GM19372 (cell line): ENCODE measurements around the gene TSHZ2.
"Not testable (repeated sequence)": the region's sequence is repeated elsewhere in the genome, so short reads cannot be mapped to it uniquely, and the experiment has no call there.

Source experiments
- ATAC-seq: cut with Tn5 transposase; IDR thresholded peaks from one replicate; pipeline ENCODE4 v1.9.1; 2021; ENCODE audit warnings: mild to moderate bottlenecking, low read depth, moderate library complexity; ENCODE audit not compliant: unreplicated experiment

The TSHZ2 gene

DNA sequence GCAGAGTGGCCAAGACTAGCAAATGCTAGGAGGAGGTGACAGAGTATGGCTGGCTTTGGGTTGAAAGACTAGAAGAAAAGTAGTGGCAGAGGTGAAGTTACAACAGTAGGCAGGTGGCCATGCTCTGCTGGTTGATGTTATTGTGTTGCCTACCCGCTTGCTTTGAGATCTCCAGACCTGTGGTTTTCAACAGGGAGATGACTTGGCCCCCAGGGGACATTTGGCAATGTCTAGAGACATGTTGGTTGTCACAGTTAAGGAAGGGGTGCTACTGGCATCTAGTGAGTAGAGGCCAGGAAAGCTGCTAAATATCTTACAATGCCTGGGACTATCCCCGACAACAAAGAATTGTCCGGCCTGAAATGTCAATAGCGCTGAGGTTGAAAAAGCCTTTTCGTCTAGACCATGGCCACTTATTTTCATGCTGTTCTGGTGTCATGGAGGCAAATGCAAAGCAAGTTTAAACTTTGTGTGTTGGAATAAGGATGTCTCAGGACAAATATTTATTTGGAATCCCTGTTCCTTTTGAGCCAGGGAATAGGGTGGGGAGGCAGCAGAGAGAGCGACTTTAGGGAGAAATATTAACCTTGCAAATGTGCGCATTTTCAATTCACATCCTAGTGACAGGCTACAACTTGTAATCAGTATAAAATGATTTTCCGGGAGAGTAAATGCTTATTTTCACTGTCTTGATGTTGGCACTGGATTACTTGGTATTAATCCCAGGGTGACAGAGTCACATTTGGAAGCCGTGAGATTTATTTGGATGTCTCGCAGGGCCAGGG, 417.6 kb downstream of the TSHZ2 start:
- ATAC-seq, result no peak

DNA sequence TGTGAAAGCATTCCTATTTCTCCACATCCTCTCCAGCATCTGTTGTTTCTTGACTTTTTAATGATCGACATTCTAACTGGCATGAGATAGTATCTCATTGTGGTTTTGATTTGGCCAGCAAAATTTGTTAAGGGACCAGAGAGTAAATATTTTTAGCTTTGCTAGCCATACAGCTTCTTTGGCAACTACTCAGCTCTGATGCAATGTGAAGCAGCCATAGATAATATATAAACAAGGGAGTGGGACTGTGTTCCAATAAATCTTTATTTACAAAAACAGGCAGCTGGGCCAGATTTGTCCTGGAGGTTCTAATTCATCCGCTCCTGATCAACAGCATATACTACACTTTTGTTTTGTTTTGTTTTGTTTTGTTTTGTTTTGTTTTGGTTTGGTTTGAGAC, 418.6 kb downstream of the TSHZ2 start:
- ATAC-seq, result no peak

DNA sequence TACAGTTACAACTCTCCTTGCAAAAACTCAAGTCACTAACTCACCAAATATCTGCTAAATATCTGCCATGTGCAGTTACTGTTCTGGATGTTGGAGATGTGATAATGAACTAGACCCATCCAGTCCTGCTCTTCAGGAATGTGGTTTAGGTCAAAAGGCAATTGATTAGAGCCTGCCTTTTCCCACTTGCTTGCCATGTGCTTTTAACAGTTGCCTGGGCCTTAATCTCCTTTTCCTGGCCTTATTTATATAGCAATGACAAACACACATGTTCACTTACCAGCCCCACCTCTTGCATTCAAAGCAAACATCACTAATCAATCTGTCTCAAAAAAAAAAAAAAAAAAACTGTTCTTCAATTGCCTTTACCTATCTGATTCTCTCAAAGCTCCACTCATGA, 422.3 kb downstream of the TSHZ2 start:
- no peak for ATAC-seq

DNA sequence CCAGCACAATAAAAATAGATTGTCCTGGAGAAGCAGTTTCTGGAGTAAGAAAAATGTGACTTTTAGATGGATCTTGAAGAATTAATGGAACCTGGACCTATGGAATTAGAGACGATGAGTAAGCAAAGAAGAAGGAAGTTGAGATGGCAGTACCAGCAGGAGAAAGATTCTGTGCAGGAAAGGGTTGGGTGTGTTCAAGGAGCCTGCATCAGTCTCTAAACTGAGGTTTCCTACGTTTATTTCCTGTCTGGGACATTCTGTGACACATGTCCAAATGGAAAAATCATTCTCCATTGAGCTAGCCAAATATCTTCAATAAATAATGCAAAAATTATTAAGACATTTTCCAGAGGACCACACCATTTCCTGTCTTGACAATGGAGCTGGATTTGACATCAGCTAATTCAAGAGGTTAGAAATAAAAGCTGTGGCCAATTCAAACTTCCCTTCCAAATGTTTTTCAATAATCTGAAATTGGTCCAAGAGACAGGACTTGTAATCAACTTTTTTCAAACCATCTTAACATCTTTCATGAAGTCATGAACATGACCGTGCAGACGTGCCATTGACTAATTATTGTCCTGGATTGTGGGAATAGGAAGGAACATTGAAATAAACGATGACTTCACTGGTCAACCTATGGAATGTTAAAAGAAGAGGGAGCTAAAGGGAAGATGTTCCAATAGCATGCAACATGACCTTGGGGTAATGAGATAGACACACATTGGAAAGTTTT, 423.2 kb downstream of the TSHZ2 start:
- no peak for ATAC-seq

GRCh38 chr20:53399083-53399482, 426.9 kb downstream of the TSHZ2 start:
- ATAC-seq, result no peak

DNA sequence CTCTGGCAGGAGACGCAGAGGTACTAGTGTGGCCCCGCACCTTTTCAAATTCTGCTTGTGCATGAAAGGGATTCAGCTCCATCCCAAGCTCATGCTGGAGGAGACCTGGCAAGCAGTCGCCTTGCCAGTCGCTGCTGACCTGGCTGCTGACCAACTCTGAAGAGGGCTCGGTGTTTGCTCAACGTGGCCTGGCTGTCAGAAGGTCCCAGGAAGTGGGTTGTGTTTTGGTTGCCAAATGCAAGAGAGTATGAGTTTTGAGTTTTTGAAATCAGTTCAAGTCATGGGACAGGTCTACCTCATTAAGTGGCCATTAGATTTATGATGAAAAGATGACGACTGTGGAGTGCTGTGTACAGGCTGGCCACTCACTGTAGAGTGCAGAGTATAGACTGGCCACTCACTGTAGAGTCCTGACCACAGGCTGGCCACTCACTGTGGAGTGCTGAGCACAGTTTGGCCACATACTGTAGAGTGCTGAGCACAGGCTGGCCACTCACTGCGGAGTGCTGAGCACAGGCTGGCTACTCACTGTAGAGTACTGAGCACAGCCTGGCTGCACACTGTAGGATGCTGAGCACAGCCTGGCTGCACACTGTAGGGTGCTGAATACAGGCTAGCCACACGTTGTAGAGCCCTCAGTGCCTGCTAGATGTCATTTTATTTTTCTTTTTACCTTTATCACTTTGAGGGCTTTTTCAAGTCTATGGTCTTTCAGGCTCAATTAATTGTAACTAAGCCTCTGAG, 427.6 kb downstream of the TSHZ2 start:
- ATAC-seq, result no peak

DNA sequence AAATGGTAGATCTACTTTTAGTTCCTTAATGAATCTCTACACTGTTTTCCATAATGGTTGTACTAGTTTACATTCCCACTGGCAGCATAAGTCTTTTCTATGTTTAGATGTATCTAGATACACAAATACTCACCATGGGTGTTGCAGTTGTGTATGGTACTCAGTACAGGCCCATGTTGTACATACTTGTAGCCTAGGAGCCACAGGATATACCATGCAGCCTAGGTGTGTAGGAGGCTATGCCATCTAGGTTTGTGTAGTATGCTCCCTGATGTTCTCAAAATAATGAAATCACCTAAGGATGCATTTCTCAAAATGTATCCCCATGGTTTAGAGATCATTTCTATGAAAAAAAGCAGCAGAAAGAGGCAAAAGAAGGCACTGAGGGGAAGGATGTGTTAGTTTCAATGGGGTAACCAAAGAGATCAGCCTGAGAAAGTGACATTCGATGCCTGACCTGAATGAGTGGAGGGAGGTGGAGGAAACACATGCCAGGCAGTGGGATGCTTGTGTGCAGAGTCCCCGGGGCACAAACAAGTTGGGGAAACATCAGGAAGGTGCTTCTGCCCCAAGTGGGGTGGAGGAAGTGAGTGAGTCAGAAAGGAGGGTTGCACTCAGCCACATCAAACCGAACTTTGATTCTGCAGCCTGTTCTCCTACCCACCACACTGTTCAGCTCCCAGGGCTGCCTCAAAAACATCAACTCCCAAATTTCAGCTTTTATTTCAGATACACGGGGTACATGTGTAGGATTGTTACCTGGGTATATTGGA, 430.3 kb downstream of the TSHZ2 start:
- no peak for ATAC-seq

- no peak for ATAC-seq
These were observed 430.9 kb downstream of the TSHZ2 start for GRCh38 chr20:53403029-53403428.

- no peak for ATAC-seq
These were observed 433.0 kb downstream of the TSHZ2 start for GRCh38 chr20:53405139-53405538.

GRCh38 chr20:53406580-53406979, 434.4 kb downstream of the TSHZ2 start:
- ATAC-seq, result no peak

GRCh38 chr20:53408691-53409446, 436.7 kb downstream of the TSHZ2 start:
- no peak for ATAC-seq

GRCh38 chr20:53409447-53409717, 437.2 kb downstream of the TSHZ2 start:
- ATAC-seq, result no peak

- no peak for ATAC-seq
These were observed 439.0 kb downstream of the TSHZ2 start for GRCh38 chr20:53411129-53411528.

GRCh38 chr20:53411891-53412290, 439.7 kb downstream of the TSHZ2 start:
- no peak for ATAC-seq

GRCh38 chr20:53412577-53413185, 440.5 kb downstream of the TSHZ2 start:
- no peak for ATAC-seq

GRCh38 chr20:53413186-53413631, 441.1 kb downstream of the TSHZ2 start:
- peak; percentile 97 for ATAC-seq

GRCh38 chr20:53413845-53414244, 441.7 kb downstream of the TSHZ2 start:
- not testable (repeated sequence) for ATAC-seq

DNA sequence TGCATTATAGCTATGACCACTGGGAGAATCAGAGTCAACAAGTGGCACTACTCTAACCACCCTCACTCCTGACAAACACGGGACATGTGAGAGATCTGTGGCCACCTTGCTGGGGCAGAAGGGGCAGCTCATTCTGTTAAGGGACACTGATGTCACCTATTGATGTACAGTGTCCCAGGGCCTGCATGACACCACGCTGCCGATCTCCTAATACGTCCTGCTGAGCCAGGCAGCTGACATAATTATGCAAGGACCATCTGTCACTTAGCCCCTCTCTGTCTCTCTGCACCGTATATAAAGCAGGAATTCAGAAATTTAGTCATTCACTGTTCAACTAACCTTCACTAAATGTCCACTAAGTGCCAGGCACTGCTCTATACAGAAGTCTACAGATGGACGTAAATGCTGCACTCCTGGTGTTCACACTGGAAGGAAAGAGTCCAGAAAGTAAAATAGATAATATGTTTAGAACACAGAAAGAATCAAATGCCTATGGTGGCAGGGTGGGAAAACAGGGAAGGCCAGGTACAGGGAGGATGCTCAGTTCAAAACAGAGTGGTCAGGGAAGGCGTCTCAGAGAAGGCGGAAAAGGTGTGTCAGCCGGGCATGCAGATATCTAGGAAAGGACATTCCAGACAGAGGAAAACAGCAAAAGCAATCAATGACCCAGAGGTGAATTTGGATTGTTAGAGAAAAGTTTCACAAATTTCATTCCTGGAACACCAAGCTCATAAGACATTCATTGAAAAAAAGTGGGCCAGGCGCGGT, 447.7 kb downstream of the TSHZ2 start:
- no peak for ATAC-seq

DNA sequence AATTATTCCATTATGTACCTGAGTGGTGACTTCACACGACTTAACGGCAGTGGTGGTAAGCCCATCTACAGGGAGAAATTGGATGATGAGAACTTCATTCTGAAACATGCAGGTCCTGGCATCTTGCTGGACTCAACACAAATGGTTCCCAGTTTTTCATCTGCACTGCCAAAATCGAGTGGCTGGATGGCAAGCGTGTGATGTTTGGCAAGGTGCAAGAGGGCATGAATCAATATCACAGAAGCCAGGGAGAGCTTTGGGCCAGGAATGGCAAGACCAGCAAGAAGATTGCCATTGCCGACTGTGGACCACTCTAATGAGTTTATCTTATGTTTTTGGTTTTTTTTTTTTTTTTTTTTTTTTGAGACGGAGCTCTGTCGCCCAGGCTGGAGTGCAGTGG, 449.2 kb downstream of the TSHZ2 start:
- no peak for ATAC-seq
